ENCODE results near the gene ALDH16A1. TPM values are rescaled to one million over a fixed set of nuclear protein-coding genes. Genes with fewer than 3 reads are reported as not detected.

The ALDH16A1 gene
- 10 to 100 TPM; 12.8 to 24.3 (median 14.0) TPM for polyA plus RNA-seq (ENCODE audit: insufficient read depth in 1 of 5, insufficient read length in 5 of 5, low replicate concordance in 1 of 5)
- long read RNA-seq, donor 1, transcript ALDH16A1-201 (17 exons, 3,153 nt), result major isoform, 9 of 14 reads
- long read RNA-seq, donor 1, partial matches to known transcripts, result 5 of 14 reads
- long read RNA-seq, donor 1, other reads (novel, unspliced or antisense), result 0 of 14 reads
- long read RNA-seq, donor 2, partial matches to known transcripts, result 0 of 2 reads
- long read RNA-seq, donor 2, other reads (novel, unspliced or antisense), result 0 of 2 reads
- long read RNA-seq, donor 3, transcript ALDH16A1-201 (17 exons, 3,153 nt), result major isoform, 6 of 6 reads
- long read RNA-seq, donor 3, partial matches to known transcripts, result 0 of 6 reads
- long read RNA-seq, donor 3, other reads (novel, unspliced or antisense), result 0 of 6 reads
- long read RNA-seq, donor 4, partial matches to known transcripts, result 0 of 4 reads
- long read RNA-seq, donor 4, other reads (novel, unspliced or antisense), result 0 of 4 reads
- long read RNA-seq, donor 5, partial matches to known transcripts, result 0 of 4 reads
- long read RNA-seq, donor 5, other reads (novel, unspliced or antisense), result 0 of 4 reads
- long read RNA-seq, donor 6, partial matches to known transcripts, result 0 of 2 reads
- long read RNA-seq, donor 6, other reads (novel, unspliced or antisense), result 0 of 2 reads
- long read RNA-seq, donor 7, result 0 reads
- long read RNA-seq, donor 8, partial matches to known transcripts, result 0 of 3 reads
- long read RNA-seq, donor 8, other reads (novel, unspliced or antisense), result 0 of 3 reads

DNA sequence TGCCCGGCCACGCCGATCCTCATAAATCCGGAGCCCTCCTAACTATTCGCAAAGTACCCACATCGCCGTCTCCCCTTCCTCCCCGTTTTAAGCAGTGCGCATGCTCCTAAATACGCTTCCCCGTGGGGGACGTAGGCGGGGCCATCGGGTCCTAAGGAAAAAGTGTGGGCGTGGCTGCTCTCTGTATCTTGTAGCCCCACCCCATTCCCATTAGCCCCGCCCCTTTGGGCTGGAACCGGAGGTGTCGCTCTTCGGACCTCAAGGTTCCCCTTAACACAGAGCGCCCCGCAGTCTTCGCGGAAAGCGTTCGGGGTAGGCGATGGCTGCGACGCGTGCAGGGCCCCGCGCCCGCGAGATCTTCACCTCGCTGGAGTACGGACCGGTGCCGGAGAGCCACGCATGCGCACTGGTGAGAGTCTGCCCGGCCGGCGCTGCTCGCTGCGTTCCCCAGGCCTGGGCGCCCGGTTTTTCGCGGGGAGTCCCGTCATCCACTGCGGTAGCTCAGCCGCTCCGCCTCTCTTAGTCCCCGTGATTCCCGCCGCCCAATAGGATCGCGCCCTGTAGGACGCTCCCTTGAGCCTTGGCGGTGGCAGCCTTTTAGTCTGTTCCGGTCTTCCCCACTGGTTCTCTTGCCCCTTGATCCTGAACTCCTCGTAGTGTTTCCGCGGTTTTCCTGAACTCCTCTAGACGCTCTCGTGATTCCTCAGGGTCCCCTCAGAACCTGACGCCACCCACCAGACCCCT lies at the start of gene ALDH16A1:
Gene ALDH16A1, plus strand, starts transcription at position 213 of the 744 bp plus-strand sequence. Its CDS starts 107 bp downstream, at position 320.
- DNase-seq, result peak; percentile 97 to 98

DNA sequence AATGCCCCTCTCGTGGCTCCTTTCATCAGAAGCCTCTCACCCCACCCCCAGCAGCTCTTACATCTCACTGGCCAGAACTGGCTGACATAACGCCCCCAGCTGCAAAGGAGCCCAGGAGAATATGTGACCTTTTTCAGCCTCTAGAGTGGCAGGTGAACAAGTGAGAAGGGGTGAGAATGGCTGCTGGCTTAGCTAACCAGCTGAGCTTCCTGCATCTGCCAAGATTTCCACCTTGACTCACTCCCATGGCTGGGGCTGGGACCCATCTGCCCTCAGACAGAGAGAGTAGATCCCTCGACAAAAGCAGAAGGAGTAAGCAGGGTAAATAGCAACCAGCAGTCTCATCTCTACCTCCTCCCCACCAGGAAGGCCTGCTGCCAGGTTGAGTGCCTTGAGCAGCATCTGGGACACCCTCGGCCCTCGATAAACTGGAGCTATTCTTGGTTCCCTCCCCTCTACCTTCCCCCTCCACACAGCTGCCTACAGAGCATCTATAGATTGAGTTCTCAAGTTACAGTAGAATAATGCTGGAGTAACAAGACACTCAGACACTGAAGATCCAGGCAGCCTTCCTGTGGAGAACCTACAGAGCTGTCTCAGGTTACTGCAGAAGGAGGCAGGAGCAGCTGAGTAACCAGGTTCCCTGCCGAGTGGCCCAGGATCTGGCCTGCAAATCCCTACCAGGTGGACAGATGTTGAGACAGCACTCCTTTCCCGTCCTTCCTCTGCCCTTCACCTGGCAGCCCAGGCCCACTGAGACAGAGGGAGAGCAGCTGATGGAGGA lies 49.4 kb upstream of the ALDH16A1 start:
- DNase-seq, result no peak

DNA sequence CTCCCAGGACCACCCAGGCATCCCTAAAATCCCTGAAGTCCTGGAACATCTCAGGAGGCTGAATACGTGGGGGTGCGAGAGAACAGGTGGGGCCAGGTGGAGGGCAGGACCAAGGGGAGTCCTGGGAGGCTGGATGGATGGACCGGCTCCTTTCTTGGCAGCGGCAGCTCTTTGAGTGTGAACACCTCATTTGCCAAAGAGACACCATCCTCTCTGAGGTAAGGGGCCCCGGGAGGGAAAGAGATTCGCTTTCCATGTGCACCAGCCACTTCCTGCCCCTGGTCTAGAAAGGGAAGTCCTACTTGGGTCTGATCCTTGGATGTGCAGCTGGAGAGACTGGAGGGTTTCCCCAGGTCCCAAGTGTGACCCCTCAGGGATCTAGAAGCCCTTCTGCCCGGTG lies 45.9 kb upstream of the ALDH16A1 start:
- DNase-seq, result no peak

DNA sequence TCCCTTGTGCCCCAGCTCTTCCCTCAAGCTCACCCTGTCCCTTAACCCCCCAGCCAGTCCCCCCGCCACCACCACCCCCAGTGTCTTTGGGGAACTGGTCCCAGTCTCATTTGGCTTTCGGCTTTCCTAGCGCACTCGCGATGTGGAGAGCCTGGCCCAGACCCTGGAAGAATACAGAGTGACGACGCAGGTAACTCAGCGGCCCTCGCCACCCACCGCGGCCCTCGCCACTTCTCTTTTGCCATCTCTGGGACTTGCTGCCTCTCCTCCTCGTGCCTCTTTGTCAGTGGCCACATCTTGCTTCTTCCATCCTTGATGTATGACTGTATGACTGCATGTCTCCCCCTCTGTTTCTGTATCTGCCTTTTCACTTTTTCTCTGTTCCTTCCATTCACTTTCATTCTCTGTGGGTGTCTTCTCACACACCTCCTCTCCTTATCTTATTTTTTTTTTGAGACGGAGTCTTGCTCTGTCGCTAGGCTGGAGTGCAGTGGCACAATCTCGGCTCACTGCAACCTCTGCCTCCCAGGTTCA lies 45.5 kb upstream of the ALDH16A1 start:
- DNase-seq, result no peak

DNA sequence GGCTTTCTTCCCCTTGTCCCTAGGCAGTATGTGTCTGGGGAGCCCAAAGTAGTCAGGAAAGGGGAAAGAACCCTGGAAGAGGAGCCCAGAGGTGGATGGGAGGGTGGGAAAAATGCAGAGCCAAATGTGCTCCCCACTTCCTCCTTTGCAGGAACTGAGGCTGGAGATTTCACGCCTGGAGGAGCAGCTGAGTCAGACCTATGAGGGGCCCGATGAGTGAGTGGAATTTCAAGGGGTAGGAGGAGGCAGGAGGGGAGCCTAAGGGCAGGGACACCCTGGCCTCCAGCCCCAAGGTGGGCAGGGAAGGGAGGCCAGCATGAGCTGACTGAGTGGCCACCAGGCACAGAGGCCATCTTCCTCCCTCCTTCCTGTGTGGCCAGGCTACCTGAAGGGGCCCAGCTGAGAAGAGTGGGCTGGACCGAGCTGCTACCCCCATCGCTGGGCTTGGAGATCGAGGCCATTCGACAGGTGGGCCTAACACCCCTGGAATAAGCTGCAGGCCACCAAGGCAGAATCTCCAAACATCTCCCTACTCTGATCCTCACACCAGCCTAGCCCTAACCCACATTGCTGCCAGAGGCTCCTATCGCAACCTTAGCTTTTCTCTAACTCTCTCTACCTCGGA lies 44.1 kb upstream of the ALDH16A1 start:
- no peak for DNase-seq

DNA sequence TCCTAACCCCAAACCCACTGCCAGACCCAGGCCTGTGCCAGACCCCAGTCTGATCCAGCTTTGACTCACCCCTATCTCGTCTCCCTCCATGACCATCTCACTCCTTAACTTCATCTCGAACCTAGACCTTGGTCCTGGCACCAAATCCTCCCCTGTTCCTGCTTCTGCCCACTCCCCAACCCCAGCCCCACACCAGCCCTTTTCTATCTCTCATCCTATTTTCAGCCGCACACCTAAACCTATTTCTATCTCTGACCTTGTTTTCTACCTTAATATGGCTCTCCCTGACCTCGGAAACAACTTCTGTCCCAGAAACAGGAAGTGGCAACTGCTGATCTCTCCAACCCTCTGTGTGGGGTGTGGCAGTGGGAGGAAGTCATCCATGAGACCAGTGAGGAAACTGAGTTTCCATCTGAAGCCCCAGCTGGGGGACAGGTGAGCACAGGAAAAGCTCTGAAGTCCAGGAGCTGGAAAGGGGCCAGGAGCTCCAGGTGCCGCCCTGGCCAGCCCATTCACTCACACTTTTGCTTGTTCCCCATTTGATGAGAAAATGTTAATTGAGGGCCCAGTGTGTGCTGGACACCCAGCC lies 43.5 kb upstream of the ALDH16A1 start:
- no peak for DNase-seq

DNA sequence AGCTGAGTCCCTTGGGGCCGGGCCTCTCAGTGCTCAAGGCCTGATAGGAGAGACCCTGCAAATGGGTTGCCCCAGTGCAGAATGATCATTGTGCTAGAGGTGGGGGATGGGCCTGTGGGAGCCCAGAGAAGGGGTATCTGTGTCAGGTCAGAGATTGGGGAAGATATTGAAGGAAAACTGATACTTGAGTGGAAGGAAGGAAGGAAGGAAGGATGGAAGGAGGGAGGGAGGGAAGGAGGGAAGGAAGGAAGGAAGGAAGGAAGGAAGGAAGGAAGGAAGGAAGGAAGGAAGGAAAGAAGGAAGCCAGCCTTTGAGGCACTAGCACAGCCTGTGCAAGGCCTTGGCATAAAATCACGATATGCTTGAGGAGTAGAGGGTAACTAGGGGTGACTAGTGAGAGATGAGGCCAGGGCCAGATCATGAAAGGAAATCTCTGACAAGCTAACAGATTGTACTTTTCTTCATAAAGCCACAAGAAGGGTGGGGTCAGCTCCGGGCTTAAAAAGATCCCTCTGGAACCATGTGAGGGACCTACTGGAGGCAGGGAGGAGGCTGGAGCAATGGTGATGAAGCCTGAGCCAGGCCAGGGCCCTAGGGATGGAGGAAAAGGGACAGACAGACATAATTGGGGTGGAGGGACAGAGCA lies 41.2 kb upstream of the ALDH16A1 start:
- DNase-seq, result no peak

DNA sequence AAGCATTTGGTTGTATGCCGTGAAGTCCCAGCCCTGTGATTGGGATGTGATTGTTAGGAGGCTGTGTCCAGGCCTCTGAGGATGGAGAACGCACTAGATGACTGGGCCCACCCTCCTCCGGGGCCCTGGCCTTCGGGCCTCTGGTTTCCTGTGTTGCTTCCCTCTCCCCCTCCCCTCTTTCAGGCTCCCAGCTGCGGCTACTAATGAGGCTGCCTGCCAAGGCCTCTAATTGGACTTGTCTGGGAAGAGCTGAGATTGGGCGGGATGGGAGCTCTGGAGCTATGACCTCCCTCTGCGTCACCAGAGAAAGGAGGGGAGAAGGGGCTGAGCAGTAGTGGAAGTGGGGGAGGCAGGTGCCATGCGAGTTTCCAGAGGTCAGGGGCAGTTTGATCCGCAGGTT lies 39.7 kb upstream of the ALDH16A1 start:
- peak; percentile 51 to 64 for DNase-seq

DNA sequence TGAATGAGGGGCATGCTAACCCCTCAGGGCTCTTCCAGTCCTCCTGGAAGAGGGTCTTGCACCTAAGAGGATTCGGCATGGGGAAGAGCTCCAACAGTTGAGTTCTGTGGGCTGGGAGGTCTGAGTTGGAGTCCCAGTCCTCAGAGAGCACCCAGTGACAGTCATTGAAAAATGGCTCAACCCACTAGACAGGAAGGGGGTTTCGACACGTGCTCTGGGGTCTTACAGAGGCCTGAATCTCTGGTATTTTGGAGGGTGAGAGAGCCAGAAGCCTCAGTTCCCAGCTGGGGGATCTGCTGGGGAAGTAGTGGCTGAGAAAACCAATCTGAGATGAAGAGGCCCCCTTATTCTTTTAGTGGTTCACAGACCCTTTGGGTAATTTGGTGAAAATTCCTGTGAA lies 38.8 kb upstream of the ALDH16A1 start:
- DNase-seq, result no peak

DNA sequence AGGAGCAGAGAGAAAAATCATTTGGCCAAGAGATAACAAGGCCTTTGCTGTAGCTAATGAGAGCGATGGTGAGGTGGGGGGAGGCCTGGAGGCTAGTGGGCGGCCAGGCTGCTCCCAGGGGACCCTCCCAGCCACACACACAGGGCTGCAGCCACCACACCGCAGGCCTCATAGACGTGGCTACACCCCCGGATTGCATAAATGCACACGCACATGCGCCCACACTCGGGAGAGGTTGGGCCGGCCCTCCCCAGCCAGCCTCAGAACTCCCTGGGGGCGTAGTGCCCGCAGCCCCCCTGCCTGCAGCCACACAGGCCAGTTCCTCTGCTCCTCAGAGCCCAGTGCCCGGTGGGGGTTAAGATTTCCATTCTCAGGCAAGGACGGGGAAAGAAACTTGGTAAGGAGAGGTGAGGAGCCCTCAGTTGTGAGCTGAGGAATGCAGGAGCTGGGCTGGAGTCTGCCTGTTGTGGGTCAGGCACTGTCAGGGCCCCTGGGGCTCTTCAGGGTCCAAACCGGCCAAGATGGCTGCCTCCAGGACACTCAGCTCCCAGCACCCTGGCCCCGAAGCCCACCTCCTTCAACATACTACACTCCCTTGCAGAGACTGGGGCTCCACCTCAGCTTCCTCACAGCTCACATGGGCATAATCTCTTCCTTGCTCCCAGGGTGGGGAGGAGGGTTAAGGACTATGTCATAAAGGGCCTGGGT lies 37.8 kb upstream of the ALDH16A1 start:
- no peak for DNase-seq

DNA sequence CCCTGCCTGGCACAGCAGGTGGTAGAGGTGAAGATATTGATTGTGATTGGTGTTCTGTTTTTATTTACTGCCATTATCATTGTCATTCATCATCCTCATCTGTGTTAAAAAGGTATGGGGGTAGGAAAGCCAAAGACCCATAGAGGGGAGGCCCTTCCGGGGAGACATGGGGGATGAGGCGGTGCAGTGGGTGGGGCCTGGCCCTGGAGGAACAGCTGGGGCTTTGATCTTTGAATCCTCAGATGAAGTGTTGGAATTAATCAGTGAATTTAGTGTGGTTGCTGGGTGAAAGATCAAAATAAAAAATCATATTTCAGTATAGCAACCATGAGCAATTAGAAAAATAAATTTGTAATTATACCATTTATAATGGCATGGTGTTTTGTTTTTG lies 37.2 kb upstream of the ALDH16A1 start:
- no peak for DNase-seq

DNA sequence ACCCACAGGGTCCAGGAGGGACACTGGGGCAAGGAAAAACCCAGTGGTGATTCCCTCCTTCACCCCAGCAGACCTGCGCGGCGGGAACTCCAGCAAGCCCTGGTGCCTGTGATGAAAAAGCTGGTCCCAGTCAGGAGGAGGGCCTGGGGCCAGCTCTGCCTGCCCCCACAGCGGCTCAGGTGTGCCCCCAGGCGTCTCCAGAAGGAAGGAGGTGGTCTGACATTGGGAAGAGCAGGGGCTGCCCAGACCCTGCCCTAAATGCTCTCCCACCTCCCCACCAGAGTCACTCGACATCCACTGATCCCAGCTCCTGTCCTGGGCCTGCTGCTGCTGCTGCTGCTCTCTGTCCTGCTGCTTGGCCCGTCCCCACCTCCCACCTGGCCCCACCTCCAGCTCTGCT lies 35.9 kb upstream of the ALDH16A1 start:
- DNase-seq, result no peak

DNA sequence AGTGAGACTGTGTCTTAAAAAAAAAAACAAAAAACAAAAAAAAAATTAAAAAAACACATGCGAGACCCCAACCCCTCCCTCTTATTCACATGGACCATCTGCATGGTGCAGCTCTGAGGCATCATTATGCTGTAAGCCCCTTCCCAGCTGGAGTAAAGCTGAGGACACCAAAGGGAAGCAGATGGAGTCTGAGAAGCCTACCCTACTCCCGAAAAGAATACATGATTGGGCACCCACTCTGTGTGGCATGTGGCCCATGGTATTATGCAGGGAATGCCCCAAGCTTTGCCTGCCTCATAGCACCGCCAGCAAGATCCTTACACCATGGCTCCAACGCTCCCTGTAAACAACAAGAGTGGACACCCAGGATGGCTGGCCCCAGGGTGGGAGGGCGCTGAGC lies 34.5 kb upstream of the ALDH16A1 start:
- DNase-seq, result no peak

DNA sequence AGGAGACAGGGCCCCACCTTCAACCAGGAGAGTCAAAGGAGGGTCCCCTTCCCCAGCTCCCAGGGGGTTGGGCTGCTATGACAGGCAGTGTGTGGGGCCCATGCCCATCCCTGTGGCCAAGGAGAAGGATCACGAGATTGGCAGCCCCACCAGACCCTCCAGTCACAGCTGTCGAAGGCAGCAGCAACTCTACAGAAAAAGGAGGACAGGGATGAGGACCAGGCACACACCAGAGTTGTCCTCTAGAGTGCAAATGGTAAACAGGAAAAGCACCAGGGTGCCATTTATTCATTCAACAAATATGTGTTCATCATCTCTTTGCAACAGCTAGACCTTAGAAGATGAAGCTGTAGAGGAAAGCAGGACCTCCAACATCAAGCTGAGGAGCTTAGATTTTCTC lies 33.9 kb upstream of the ALDH16A1 start:
- no peak for DNase-seq

DNA sequence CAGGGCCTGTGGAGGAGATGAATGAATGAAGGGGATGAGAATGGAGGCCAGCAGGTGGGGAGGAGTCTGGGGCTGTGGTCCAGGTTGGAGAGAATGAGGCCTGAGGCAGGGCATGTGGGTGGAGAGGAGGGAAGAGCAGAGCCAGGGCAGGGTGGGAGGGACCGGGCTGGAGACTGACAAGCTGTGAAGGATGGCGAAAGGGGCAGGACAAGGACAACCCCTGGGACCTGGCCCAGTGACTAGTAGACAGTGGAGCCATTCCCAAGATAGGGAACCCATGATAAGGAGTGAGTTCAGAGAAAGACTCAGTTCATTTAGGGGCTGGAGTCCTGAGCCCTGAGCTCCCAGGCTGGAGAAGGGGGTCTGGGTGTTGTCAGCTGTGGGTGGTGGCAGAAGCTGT lies 32.8 kb upstream of the ALDH16A1 start:
- no peak for DNase-seq

DNA sequence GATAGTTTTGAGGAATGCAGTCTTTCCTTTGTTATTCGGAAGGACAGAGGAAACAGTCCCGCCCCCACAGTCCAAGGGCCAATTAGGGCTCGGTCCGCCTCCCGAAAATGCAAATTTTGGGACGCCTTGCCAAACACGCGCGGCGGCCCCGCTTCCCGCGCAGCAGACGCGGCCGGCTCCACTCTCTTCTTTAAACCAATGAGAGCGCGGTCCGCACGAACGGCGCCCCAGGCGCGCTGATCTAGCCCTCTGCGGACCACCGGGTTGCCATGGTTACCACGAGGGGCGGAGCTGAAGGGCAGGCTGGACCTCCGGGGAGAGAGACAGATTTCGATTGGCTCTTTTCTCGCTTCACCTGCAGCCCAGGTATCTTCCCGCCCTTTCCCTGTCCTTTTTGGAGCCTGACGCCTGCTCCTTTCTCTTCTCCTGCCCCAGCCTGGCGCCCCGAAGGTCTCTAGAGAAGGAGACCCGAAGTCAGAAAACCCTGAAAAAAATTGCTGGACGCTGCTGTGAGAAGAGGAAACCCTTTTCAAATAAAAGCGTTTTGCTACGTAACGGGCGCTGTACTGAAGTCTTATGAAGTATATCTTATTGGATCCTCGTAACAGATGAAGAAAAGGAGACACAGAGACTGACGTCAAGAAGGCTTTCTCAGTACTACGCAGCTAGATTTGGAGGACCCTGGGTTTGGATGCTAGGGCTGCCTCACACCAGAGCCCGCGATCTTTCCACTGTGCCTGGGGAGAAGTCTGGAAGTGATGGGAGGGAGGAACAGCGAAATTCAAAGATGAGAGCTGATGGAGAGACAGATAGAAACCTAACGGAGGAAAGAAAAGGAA lies 31.8 kb upstream of the ALDH16A1 start:
- peak; percentile 68 to 77 for DNase-seq

DNA sequence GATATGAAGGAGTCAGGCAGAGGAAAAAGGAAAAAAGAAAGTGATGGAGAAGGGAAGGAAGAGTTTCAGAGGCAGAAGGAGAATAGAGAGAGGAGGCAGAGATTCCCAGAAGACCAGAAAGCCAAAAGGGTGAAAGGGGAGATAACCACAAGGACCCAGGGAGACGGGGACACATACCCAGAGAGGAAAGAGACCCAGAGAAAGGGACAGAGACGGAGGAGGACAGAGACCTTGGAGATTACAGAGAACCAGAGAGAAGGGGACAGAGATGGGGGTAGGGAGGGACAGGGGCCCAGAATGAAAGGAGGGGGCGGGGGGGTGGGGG lies 31.2 kb upstream of the ALDH16A1 start:
- DNase-seq, result no peak

DNA sequence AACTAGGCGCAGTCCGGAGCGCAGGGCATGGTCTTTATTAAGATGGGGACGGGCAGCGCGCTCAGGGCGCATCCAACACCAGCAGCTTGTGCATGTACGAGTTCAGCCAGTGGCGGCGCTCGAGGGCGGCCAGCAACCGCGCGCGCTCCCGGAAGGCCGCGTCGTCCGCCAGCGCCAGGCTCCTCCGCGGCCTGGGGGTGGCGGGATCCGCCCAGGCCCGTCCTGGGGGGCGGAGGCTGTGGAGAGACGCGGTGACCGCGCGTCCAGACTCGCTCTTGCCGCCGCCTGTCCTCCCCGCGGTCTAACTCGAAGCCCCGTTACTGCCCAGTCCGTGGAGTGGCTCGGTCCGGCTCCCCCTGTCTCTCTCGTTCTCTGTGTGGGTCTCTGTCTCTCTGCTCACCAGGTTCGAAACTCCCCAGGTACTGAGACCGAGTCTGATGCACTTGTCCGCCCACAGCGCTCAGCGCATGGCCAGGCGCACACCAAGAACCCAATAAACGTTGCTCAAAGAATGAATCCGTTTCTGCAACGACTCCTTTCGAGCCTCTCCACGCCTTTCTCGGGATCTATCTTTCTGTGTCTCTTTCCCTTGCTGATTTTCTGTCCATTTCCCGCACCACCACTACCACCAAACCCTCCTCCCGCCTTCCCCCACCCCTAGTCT lies 30.5 kb upstream of the ALDH16A1 start:
- no peak for DNase-seq
